HepG2 (cell line): ENCODE data around the gene DPYD.

Experiments
- ASH2L ChIP-seq: fragments of 300-600, 200-600 bp; sonication (generic); IDR thresholded peaks from 2 replicates; pipeline ENCODE4 v1.7.0; 2017; ENCODE audit warnings: low read depth, mild to moderate bottlenecking, moderate library complexity, mixed read lengths, low read length; ENCODE audit not compliant: insufficient read length
- ELF4 ChIP-seq: sonication (generic); formaldehyde crosslinking; IDR thresholded peaks from 2 replicates; pipeline ENCODE4 v1.5.0; 2020; ENCODE audit warnings: missing genetic modification reagents, mild to moderate bottlenecking, moderate library complexity, borderline replicate concordance
- MLX ChIP-seq: IDR thresholded peaks from 2 replicates; pipeline ENCODE4 v1.6.1; 2016
- MYNN ChIP-seq: sonication (generic); formaldehyde crosslinking; IDR thresholded peaks from 2 replicates; pipeline ENCODE4 v1.4.0; 2020; ENCODE audit warnings: mild to moderate bottlenecking, low read depth, missing genetic modification reagents
- POLR2A ChIP-seq, 2 experiments: IDR thresholded peaks; 2 replicates each; pipeline ENCODE4 v1.6.1; 2011; ENCODE audit warnings: low read depth in 2 of 2, low read length in 2 of 2, mild to moderate bottlenecking in 1 of 2, moderate library complexity in 1 of 2; ENCODE audit not compliant: insufficient read depth in 1 of 2
- YY1 ChIP-seq: IDR thresholded peaks from 2 replicates; pipeline ENCODE4 v1.6.1; 2011; ENCODE audit warnings: low read length, low read depth, moderate library complexity, mild to moderate bottlenecking; ENCODE audit not compliant: insufficient read depth, insufficient replicate concordance
- ZNF136 ChIP-seq: sonication (generic); formaldehyde crosslinking; IDR thresholded peaks from 2 replicates; pipeline ENCODE4 v1.8.1; 2022; ENCODE audit warnings: low read depth, mild to moderate bottlenecking, moderate library complexity, missing genetic modification reagents
- ZNF570 ChIP-seq: sonication (generic); formaldehyde crosslinking; IDR thresholded peaks from 2 replicates; pipeline ENCODE4 v1.4.0; 2020; ENCODE audit warnings: mild to moderate bottlenecking, missing genetic modification reagents, borderline replicate concordance
- ZSCAN30 ChIP-seq: sonication (generic); formaldehyde crosslinking; IDR thresholded peaks from 2 replicates; pipeline ENCODE4 v1.5.0; 2020; ENCODE audit warnings: mild to moderate bottlenecking, missing genetic modification reagents

- TF ChIP-seq ASH2L (no peak), MYNN (CRISPR knock-in tag) (no peak), ELF4 (CRISPR knock-in tag) (no peak), POLR2A (IDR thresholded peaks at IDR 0.05; ENCODE audit: insufficient read depth in 1 of 2, low read depth in 2 of 2, low read length in 2 of 2) (no peak), ZNF570 (CRISPR knock-in tag) (no peak), ZNF136 (CRISPR knock-in tag) (no peak), ZSCAN30 (CRISPR knock-in tag) (no peak), MLX (CRISPR knock-in tag) (no peak), YY1 (no peak)
These were observed 153.5 kb downstream of the DPYD start for GRCh38 chr1:97767381-97767780.
